Panc1 (cell line): ENCODE measurements around the gene TREML1. TPM values are rescaled to one million over a fixed set of nuclear protein-coding genes. Genes with fewer than 3 reads are reported as not detected.

ENCODE experiments used
- ATAC-seq: fragments of 200-7000 bp; cut with Tn5 transposase; 2 replicates; pipeline ENCODE4 v1.9.1; 2020; ENCODE audit warnings: mild to moderate bottlenecking, moderate library complexity
- BruUV-seq: library from RNA; stranded (reverse); fragments of 400-500 nt; replicated peaks from 2 replicates; lab custom pipeline; 2021; lab: Mats Ljungman, UMichigan
- CTCF ChIA-PET: fragments of 300-600 bp; sonication (Branson Sonifier 250); formaldehyde crosslinking; loops from one replicate; lab custom pipeline; 2022; ENCODE audit warnings: antibody characterized with exemption; lab: Charles Lee
- POLR2A ChIA-PET: fragments of 300-600 bp; sonication (Branson Sonifier 250); formaldehyde crosslinking; loops from one replicate; lab custom pipeline; 2022; ENCODE audit warnings: antibody characterized with exemption; lab: Charles Lee
- DNase-seq: peaks from one replicate; pipeline ENCODE4 v3.0.0-alpha.2; 2010; ENCODE audit warnings: low read depth, low spot score
- H3K27ac ChIP-seq: 2 replicates; pipeline ENCODE4 v1.5.1; 2011; ENCODE audit warnings: mild to moderate bottlenecking, low read length, inconsistent platforms
- H3K27me3 ChIP-seq: fragments of 200-500 bp; sonication (Bioruptor generic); 2 replicates; pipeline ENCODE4 v1.6.0; 2014; ENCODE audit warnings: low read length, inconsistent platforms; ENCODE audit not compliant: control insufficient read depth, insufficient read depth
- H3K36me3 ChIP-seq: fragments of 200-500 bp; sonication (Bioruptor generic); 2 replicates; pipeline ENCODE4 v1.5.1; 2014; ENCODE audit warnings: inconsistent platforms, mild to moderate bottlenecking, low read length, moderate library complexity; ENCODE audit not compliant: control insufficient read depth, insufficient read depth
- H3K4me1 ChIP-seq: 2 replicates; pipeline ENCODE4 v1.5.1; 2011; ENCODE audit warnings: inconsistent platforms, mild to moderate bottlenecking, low read length, moderate library complexity; ENCODE audit not compliant: control insufficient read depth, insufficient read depth
- H3K4me3 ChIP-seq, 2 experiments: 2 replicates each; pipeline ENCODE4 v1.5.1; 2011 to 2012; ENCODE audit warnings: low read depth in 2 of 2, low read length in 2 of 2, mild to moderate bottlenecking in 2 of 2, inconsistent platforms in 1 of 2, moderate library complexity in 1 of 2
- H3K9me3 ChIP-seq: fragments of 200-500 bp; sonication (Bioruptor generic); 2 replicates; pipeline ENCODE4 v1.5.1; 2014; ENCODE audit warnings: low read depth, mild to moderate bottlenecking, inconsistent platforms, low read length, moderate library complexity; ENCODE audit not compliant: control insufficient read depth, insufficient read depth
- POLR2AphosphoS5 ChIP-seq: IDR thresholded peaks from 2 replicates; pipeline ENCODE4 v1.6.1; 2012; ENCODE audit warnings: mild to moderate bottlenecking, low read depth, low read length, moderate library complexity
- SIN3A ChIP-seq: IDR thresholded peaks from 2 replicates; pipeline ENCODE4 v1.6.1; 2012; ENCODE audit warnings: low read depth, mild to moderate bottlenecking, low read length, moderate library complexity, borderline replicate concordance; ENCODE audit not compliant: insufficient read depth
- TCF7L2 ChIP-seq: IDR thresholded peaks from 2 replicates; pipeline ENCODE4 v1.6.1; 2011; ENCODE audit warnings: mild to moderate bottlenecking, low read depth, low read length, inconsistent platforms
- in situ Hi-C: cut with HindIII; loops from 2 replicates; pipeline ENCODE4 v1.10.0; 2016; ENCODE audit warnings: low sequenced_read_pairs, low pct_unique_long_range_greater_than_20kb
- intact Hi-C: fragments of 100-400 bp; cut with micrococcal nuclease; formaldehyde crosslinking; loops from one replicate; pipeline ENCODE4 v1.10.0; 2022; ENCODE audit not compliant: unreplicated experiment
- total RNA-seq: library from RNA; stranded (reverse); gene quantifications from one replicate; pipeline ENCODE4 v1.2.1, GENCODE V29; 2021; ENCODE audit not compliant: unreplicated experiment
- TF ChIP-seq, protein P1 (sequence below): fragments of 450-650 bp; IDR thresholded peaks from 2 replicates; pipeline ENCODE4 v1.5.1; 2017; ENCODE audit warnings: mild to moderate bottlenecking
- TF ChIP-seq, protein P2 (sequence below), 2 experiments: IDR thresholded peaks; 2 replicates each; pipeline ENCODE4 v1.6.1; 2011 to 2012; ENCODE audit warnings: low read depth in 2 of 2, control low read depth in 1 of 2, low read length in 1 of 2, mild to moderate bottlenecking in 1 of 2, moderate library complexity in 1 of 2; ENCODE audit not compliant: insufficient read depth in 1 of 2

The TREML1 gene
- total RNA-seq, 1 experiment from 2014 or later, result not detected

DNA sequence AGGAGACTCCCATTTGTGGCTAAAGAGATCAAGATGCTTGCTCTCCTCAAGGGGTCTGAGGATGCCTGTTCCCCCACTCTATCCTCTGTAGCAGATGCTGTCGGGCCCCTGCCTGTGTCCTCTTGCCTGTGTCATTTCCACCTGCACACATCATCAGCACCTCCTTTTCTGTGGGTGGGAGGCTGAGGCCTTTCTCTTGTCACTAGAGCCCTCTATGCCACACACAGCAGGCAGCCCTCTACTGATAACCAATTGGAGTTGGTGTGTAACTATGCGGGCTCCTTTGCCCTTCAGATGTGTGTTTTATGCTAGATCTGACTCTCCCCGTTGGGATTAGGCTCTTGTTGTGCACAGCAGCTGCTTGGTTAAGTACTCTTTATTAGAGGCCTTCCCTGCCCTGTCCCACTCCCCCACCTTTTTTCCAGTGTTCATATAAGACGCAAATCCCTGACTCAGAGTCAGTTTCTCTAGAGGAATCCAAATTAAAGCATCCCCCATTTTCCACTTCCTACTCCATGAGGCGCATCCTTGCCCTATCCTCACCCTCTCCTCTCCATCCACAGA lies 39.1 kb upstream of the TREML1 start:
- ChIA-PET CTCF (no interaction called here), POLR2A (no interaction called here)
- H3K27ac ChIP-seq, result no peak overlapping the region
- H3K4me1 ChIP-seq, result no peaks in the 10 kb centered on the region
- DNase-seq (no peak), ATAC-seq (0 out of 2 replicates have a peak, but pooled peaks have one; percentile 41)
- H3K27me3 ChIP-seq, result peaks cover 4% of the 10 kb centered on the region; the same call in 1 of the 2 replicates
- in situ Hi-C loops, result no loop called here
- H3K4me3 ChIP-seq, result no peak overlapping the region
- TF ChIP-seq, protein P1, sequence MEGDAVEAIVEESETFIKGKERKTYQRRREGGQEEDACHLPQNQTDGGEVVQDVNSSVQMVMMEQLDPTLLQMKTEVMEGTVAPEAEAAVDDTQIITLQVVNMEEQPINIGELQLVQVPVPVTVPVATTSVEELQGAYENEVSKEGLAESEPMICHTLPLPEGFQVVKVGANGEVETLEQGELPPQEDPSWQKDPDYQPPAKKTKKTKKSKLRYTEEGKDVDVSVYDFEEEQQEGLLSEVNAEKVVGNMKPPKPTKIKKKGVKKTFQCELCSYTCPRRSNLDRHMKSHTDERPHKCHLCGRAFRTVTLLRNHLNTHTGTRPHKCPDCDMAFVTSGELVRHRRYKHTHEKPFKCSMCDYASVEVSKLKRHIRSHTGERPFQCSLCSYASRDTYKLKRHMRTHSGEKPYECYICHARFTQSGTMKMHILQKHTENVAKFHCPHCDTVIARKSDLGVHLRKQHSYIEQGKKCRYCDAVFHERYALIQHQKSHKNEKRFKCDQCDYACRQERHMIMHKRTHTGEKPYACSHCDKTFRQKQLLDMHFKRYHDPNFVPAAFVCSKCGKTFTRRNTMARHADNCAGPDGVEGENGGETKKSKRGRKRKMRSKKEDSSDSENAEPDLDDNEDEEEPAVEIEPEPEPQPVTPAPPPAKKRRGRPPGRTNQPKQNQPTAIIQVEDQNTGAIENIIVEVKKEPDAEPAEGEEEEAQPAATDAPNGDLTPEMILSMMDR, result no peak
- TF ChIP-seq, protein P2, sequence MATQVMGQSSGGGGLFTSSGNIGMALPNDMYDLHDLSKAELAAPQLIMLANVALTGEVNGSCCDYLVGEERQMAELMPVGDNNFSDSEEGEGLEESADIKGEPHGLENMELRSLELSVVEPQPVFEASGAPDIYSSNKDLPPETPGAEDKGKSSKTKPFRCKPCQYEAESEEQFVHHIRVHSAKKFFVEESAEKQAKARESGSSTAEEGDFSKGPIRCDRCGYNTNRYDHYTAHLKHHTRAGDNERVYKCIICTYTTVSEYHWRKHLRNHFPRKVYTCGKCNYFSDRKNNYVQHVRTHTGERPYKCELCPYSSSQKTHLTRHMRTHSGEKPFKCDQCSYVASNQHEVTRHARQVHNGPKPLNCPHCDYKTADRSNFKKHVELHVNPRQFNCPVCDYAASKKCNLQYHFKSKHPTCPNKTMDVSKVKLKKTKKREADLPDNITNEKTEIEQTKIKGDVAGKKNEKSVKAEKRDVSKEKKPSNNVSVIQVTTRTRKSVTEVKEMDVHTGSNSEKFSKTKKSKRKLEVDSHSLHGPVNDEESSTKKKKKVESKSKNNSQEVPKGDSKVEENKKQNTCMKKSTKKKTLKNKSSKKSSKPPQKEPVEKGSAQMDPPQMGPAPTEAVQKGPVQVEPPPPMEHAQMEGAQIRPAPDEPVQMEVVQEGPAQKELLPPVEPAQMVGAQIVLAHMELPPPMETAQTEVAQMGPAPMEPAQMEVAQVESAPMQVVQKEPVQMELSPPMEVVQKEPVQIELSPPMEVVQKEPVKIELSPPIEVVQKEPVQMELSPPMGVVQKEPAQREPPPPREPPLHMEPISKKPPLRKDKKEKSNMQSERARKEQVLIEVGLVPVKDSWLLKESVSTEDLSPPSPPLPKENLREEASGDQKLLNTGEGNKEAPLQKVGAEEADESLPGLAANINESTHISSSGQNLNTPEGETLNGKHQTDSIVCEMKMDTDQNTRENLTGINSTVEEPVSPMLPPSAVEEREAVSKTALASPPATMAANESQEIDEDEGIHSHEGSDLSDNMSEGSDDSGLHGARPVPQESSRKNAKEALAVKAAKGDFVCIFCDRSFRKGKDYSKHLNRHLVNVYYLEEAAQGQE (IDR thresholded peaks at IDR 0.05; ENCODE audit: insufficient read depth in 1 of 2, low read depth in 2 of 2, low read length in 1 of 2), result no peak
- TF ChIP-seq POLR2AphosphoS5 (no peak), TCF7L2 (no peak), SIN3A (no peak)
- BruUV-seq, result no TSS peak
- H3K36me3 ChIP-seq, result no peaks in the 10 kb centered on the region
- intact Hi-C loops, result no loop called here
- peaks cover 4% of the 10 kb centered on the region; the same call in 1 of the 2 replicates for H3K9me3 ChIP-seq

DNA sequence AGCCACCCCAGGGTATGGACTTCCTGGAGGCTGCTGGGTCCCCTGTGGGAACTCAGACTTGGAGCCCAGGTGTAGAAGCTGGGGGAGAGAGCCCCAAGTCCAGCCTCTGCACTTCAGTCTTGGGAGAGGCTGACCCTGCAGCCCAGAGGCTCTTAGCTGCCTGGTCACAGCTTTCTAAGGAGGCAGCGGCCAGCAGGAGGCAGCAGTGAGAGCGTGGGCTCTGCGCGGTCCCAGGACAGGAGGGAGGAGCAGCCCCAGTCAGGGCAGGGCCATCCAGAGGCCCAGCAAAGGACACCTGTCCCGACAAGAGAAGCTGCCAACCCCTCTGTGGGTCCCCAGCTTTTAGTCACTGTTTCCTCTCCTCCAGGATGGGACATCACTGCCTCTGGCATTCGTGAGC lies 37.4 kb upstream of the TREML1 start:
- Histone ChIP-seq H3K4me3 (no peak overlapping the region), H3K36me3 (no peaks in the 10 kb centered on the region), H3K4me1 (no peaks in the 10 kb centered on the region), H3K27ac (no peak overlapping the region), H3K9me3 (peaks cover 4% of the 10 kb centered on the region; the same call in 1 of the 2 replicates), H3K27me3 (peaks cover 3% of the 10 kb centered on the region; the same call in 1 of the 2 replicates)
- DNase-seq (no peak), ATAC-seq (peak; percentile 57; the same call in 1 of the 2 replicates)
- ChIA-PET CTCF (interaction anchor here (1.0 kb wide), 1 partner anchor 10 kb away, joined by 5 read pairs; no protein-coding TSS in a partner anchor), POLR2A (no interaction called here)
- TF ChIP-seq, protein P2 (IDR thresholded peaks at IDR 0.05; ENCODE audit: insufficient read depth in 1 of 2, low read depth in 2 of 2, low read length in 1 of 2), result no peak
- no peak for TF ChIP-seq SIN3A
- TF ChIP-seq, protein P1, result peak; percentile 66
- in situ Hi-C loops (no loop called here), intact Hi-C loops (no loop called here)
- BruUV-seq, result no TSS peak
